ENCODE data around the gene VEGFB. TPM values are rescaled to one million over a fixed set of nuclear protein-coding genes. Genes with fewer than 3 reads are reported as not detected.

VEGFB gene
- total and polyA plus RNA-seq, 2 of the 8 experiments (the other 6 are each of a cell fraction or from before 2014, with no cell fraction given): 9.3 to 49.6 TPM

DNA sequence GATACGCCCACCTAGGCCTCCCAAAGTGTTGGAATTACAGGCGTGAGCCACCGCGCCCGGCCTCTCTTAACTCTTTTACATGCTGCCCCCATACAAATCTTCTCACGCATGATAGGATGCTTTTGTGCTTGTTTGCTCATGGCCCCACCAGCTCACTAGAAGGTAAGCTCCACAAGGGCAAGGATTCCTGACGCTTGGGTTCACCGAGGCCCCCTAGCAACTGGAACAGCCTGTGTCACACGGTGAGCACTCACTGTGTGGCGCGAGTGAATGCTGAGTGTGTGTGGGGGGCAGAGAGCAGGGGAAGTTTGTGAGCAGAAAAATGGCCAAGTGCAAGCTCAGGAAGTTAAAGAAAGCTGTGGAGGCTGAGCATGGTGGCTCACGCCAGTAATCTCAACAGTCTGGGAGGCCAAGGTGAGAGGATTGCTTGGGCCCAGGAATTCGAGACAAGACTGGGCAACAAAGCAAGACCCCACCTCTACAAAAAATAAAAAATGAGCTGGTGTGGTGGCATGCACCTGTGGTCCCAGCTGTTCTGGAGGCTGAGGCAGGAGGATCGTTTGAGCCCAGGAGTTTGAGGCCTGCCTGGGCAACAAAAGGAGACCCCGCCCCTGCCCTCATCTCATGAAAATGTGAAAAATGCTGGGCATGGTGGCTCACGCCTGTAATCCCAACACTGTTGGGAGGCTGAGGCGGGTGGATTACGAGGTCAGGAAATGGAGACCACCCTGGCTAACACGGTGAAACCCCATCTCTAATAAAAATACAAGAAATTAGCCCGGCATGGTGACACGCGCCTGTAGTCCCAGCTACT, 47.8 kb downstream of the VEGFB start:
- H2BK12ac ChIP-seq (ENCODE audit: low read depth, low read length): no peak overlapping the region; the same call in 1 of the 2 replicates
- H3K23me2 ChIP-seq (ENCODE audit: low read depth, low read length): peaks cover 10% of the 10 kb centered on the region; the same call in 1 of the 2 replicates
- peaks cover 0 to 7% (median 0%) of the 10 kb centered on the region in 4 experiments; a peak in 1 of 7 replicates for H3K27me3 ChIP-seq (replicated peaks in 1 of 4; ENCODE audit: control insufficient read depth in 3 of 4, extremely low read depth in 1 of 4, insufficient read depth in 3 of 4, low read length in 3 of 4)
- H4K5ac ChIP-seq (ENCODE audit: insufficient read length, low read depth, low read length): no peak overlapping the region
- H3K23ac ChIP-seq (ENCODE audit: insufficient read length): no peak overlapping the region
- no peaks in the 10 kb centered on the region for H4K20me1 ChIP-seq (replicated peaks in 1 of 2; ENCODE audit: control insufficient read depth in 1 of 2, insufficient read depth in 2 of 2, low read length in 2 of 2)
- no peak overlapping the region for H2AFZ ChIP-seq (ENCODE audit: low read length)
- no peak overlapping the region for H3K27ac ChIP-seq (ENCODE audit: low read depth, low read length)
- no peak overlapping the region for H2BK5ac ChIP-seq (ENCODE audit: low read depth, low read length)
- peaks cover 0 to 8% (median 4%) of the 10 kb centered on the region in 4 experiments; a peak in 4 of 7 replicates for H3K4me1 ChIP-seq (replicated peaks in 1 of 4; ENCODE audit: control insufficient read depth in 3 of 4, insufficient read depth in 4 of 4, low read length in 3 of 4)
- FAIRE-seq (no peak), DNase-seq (ENCODE audit: low read depth in 1 of 2, low spot score in 2 of 2) (no peak)
- H3K79me2 ChIP-seq (ENCODE audit: control insufficient read depth in 1 of 2, insufficient read depth in 2 of 2, low read length in 2 of 2): no peaks in the 10 kb centered on the region
- no peak overlapping the region for H2BK15ac ChIP-seq (ENCODE audit: low read length)
- TF ChIP-seq SP1 (IDR thresholded peaks at IDR 0.05; ENCODE audit: low read depth, low read length) (no peak), TBP (IDR thresholded peaks at IDR 0.05; ENCODE audit: low read depth, low read length) (no peak), CBX8 (IDR thresholded peaks at IDR 0.05; ENCODE audit: borderline replicate concordance, low read depth, low read length) (no peak), RFX5 (IDR thresholded peaks at IDR 0.05; ENCODE audit: borderline replicate concordance, low read depth, low read length) (no peak), JUN (IDR thresholded peaks at IDR 0.05; ENCODE audit: low read depth, low read length) (no peak)
- H3K79me1 ChIP-seq (ENCODE audit: low read depth, low read length): no peaks in the 10 kb centered on the region; the same call in 1 of the 2 replicates
- H4K91ac ChIP-seq (replicated peaks; ENCODE audit: insufficient read length, low read length): no peak overlapping the region
- no peak overlapping the region for H2AK5ac ChIP-seq (ENCODE audit: low read depth, low read length)
- H3K36me3 ChIP-seq (ENCODE audit: control insufficient read depth in 2 of 4, insufficient read depth in 4 of 4, low read length in 3 of 4): no peaks in the 10 kb centered on the region; a peak in 1 of 8 replicates
- no peak overlapping the region for H3K56ac ChIP-seq (replicated peaks; ENCODE audit: insufficient read length, low read depth, low read length)
- POLR2A ChIA-PET (ENCODE audit: partially characterized antibody): interaction anchor here (1.5 to 9.5 kb wide), 4 partner anchors 12 to 37 kb away, joined by 3 to 79 read pairs (median 28); partner anchors contain the start of genes ESRRA and PPP1R14B
- H3K9me3 ChIP-seq (ENCODE audit: insufficient read depth in 2 of 2, low read depth in 1 of 2, low read length in 1 of 2): no peaks in the 10 kb centered on the region
- no peak overlapping the region for H2BK20ac ChIP-seq (ENCODE audit: low read length)
- no peak overlapping the region for H3K9ac ChIP-seq (replicated peaks in 1 of 4; ENCODE audit: extremely low read depth in 1 of 4, low read depth in 3 of 4, low read length in 3 of 4)
- H2BK120ac ChIP-seq (replicated peaks; ENCODE audit: low read depth, low read length): no peak overlapping the region
- CTCF ChIA-PET (ENCODE audit: partially characterized antibody): interaction anchor here (0.7 to 11.4 kb wide), 6 partner anchors 12 to 61 kb away, joined by 3 to 134 read pairs (median 4); partner anchors contain the start of genes CATSPERZ and ESRRA
- no peak overlapping the region for H3K18ac ChIP-seq (ENCODE audit: extremely low read depth, low read length)
- WGBS, 2 experiments (ENCODE audit: extremely low coverage in 1 of 2, insufficient coverage in 1 of 2, insufficient read length in 1 of 2, insufficient replicate concordance in 2 of 2, low coverage in 1 of 2, low lambda C conversion rate in 2 of 2, missing lambda C conversion rate in 1 of 2): 90% methylated on average over 21 of the region's 22 CpGs; no CpG with 5 or more reads in 1 of the 2 experiments
- H3K4me3 ChIP-seq (ENCODE audit: extremely low read depth in 1 of 4, insufficient read depth in 2 of 4, low read depth in 3 of 4, low read length in 4 of 4): no peak overlapping the region
- no peak overlapping the region for H4K8ac ChIP-seq (ENCODE audit: extremely low read depth, insufficient read depth, low read length)
- H3K4ac ChIP-seq (replicated peaks; ENCODE audit: insufficient read length, low read depth, low read length): no peak overlapping the region
- H3K14ac ChIP-seq (ENCODE audit: insufficient read length): no peak overlapping the region
- H3K4me2 ChIP-seq (ENCODE audit: insufficient read depth in 1 of 2, low read depth in 2 of 2, low read length in 2 of 2): no peak overlapping the region

Measured in H1 (cell line).